ENCODE data around the gene STON2.

Gene STON2

GRCh38 chr14:81222126-81222525, 178.0 kb downstream of the STON2 start:
- Histone ChIP-seq H3K9me3 (ENCODE audit: severe bottlenecking) (no peaks in the 10 kb centered on the region), H3K36me3 (no peaks in the 10 kb centered on the region; the same call in 1 of the 2 replicates), H3K27ac (peak overlapping the region; percentile 100), H3K27me3 (ENCODE audit: insufficient read depth, low read depth, severe bottlenecking) (no peaks in the 10 kb centered on the region), H3K4me3 (ENCODE audit: low read depth, low read length) (peak overlapping the region; percentile 53)
- no peak for DNase-seq
- no peak for TF ChIP-seq CTCF (IDR thresholded peaks at IDR 0.05; ENCODE audit: low read depth, low read length)

DNA sequence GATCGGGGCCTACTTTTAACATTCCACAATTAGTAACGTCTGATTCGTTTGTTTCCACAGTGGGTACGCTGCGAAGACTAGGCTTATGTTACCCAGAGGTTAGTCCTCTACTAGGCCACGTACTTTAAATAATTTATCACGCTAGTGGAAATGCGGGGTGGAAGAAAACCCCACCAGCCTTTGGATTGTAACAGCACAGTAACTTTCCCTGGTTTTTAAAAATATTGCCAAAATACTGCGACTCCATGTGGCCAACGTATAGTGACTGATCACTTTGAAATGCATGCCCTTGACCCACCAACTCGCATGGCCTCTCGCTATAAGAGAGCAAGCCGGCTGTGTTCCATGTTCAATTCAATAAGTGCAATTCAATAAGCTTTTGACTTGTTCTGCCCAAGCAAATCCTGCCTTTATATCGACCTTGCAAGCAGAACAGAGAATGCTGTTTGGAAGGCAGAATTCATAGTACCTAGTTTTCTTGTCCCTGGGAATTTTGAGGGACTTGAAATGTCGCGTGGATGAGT, 178.5 kb downstream of the STON2 start:
- H3K27ac ChIP-seq = peak overlapping the region; percentile 100
- H3K27me3 ChIP-seq (ENCODE audit: insufficient read depth, low read depth, severe bottlenecking) = no peaks in the 10 kb centered on the region
- peak; percentile 17 for DNase-seq
- peaks cover 3% of the 10 kb centered on the region for H3K36me3 ChIP-seq
- TF ChIP-seq CTCF (IDR thresholded peaks at IDR 0.05; ENCODE audit: low read depth, low read length) = no peak
- peak overlapping the region; percentile 53 for H3K4me3 ChIP-seq (ENCODE audit: low read depth, low read length)
- H3K9me3 ChIP-seq (ENCODE audit: severe bottlenecking) = no peaks in the 10 kb centered on the region

DNA sequence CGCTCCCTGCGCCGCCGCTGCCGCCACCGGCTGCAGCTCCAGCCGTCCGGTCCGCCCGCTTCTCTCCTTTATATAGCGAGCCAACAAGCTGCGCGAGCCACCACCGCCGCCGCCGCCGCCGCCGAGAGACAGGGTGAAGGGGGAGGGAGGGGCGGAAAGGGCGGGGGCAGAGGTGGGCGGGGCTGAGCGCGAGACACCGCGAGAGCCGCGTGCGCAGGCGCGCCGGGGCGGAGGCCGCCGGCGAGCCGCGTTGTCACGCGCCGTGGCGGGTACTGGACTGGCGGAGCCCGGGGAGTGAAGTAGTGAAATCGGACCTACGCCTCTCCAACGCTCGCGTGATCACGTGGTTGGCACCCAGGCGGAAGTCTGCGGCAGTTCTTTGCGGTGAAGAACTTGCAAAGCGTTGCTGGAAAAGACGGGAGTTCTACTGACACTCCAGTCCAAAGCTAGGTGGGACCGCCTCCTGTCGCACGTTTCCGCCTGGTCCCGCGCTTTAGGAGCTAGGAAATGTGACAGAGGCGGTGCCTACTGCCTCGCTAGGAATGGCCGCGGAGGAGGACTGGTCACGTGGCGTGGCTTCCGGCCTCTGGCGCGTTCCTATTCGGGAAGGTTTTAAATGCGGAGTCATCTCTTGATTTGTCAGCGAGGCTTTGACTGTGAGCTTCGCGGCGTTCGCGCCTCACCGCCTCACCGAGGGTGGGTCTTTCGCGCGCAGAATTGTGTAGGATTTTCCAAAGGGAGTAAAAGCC, 179.1 kb downstream of the STON2 start, which contains the start of gene GTF2A1:
TSS of gene GTF2A1 (minus strand) at position 130 of the 749 bp plus-strand sequence. CDS start 441 bp downstream, outside the sequence.
- peaks cover 10% of the 10 kb centered on the region for H3K36me3 ChIP-seq
- H3K27ac ChIP-seq = peak within 1 kb of the TSS; percentile 100
- DNase-seq = peak; percentile 95
- no peaks in the 10 kb centered on the region for H3K9me3 ChIP-seq (ENCODE audit: severe bottlenecking)
- TF ChIP-seq CTCF (IDR thresholded peaks at IDR 0.05; ENCODE audit: low read depth, low read length) = no peak
- H3K4me3 ChIP-seq (ENCODE audit: low read depth, low read length) = peak within 1 kb of the TSS; percentile 89
- H3K27me3 ChIP-seq (ENCODE audit: insufficient read depth, low read depth, severe bottlenecking) = no peaks in the 10 kb centered on the region

DNA sequence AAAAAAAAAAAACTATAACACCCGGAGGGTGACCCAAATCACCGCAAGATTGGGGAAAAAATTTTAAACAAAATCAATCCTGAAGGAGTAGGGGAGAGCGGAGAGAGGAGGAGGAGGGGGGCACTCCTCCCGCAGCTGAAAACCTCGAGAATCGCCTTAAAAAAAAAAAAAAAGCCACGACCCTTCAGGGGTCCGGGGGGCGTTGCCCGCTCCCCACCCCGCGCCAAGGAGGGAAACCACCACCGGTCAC, 179.6 kb downstream of the STON2 start:
- Histone ChIP-seq H3K9me3 (ENCODE audit: severe bottlenecking) (no peaks in the 10 kb centered on the region), H3K36me3 (peaks cover 14% of the 10 kb centered on the region), H3K4me3 (ENCODE audit: low read depth, low read length) (peak overlapping the region; percentile 86), H3K27ac (peak overlapping the region; percentile 100), H3K27me3 (ENCODE audit: insufficient read depth, low read depth, severe bottlenecking) (no peaks in the 10 kb centered on the region)
- no peak for TF ChIP-seq CTCF (IDR thresholded peaks at IDR 0.05; ENCODE audit: low read depth, low read length)
- DNase-seq = no peak

- no peak for TF ChIP-seq CTCF (IDR thresholded peaks at IDR 0.05; ENCODE audit: low read depth, low read length)
- H3K27me3 ChIP-seq (ENCODE audit: insufficient read depth, low read depth, severe bottlenecking) = no peaks in the 10 kb centered on the region
- H3K9me3 ChIP-seq (ENCODE audit: severe bottlenecking) = no peaks in the 10 kb centered on the region
- peak overlapping the region; percentile 100 for H3K27ac ChIP-seq
- DNase-seq = peak; percentile 28
- H3K4me3 ChIP-seq (ENCODE audit: low read depth, low read length) = peak overlapping the region; percentile 89
- H3K36me3 ChIP-seq = peaks cover 19% of the 10 kb centered on the region
Measured at GRCh38 chr14:81219759-81220579, 180.2 kb downstream of the STON2 start.
